A549 treated with AZD2906 at 1 μM for 4 hours (cell line): ENCODE data around the gene PIGZ. TPM values are rescaled to one million over a fixed set of nuclear protein-coding genes. Genes with fewer than 3 reads are reported as not detected.

Experiments used
- total RNA-seq: library from RNA; stranded (reverse); fragments of 200-300 nt; extraction: Qiagen RNA extraction; gene quantifications from 5 replicates; pipeline ENCODE4 v1.2.3, GENCODE V29; 2022

PIGZ gene
- total RNA-seq, result 1.2 to 1.7 TPM (median 1.4 TPM) in 5 replicates

GRCh38 chr3:196968233-196969133 is at the start of gene PIGZ:
Gene PIGZ, minus strand, starts transcription at chr3:196968833. Its CDS starts 16,802 bp downstream, at chr3:196952031.

GRCh38 chr3:196942226-196942914 is 26.3 kb downstream of the PIGZ start, which contains the start of gene NCBP2:
Gene NCBP2, minus strand, starts transcription at chr3:196942528. Its CDS starts 25 bp downstream, at chr3:196942503.

Other genes starting within 250 kb of the PIGZ start
- 32.1 to 57.2 TPM (median 37.9 TPM) in 5 replicates for gene PAK2, start 229.0 kb downstream of the PIGZ start, total RNA-seq
- gene SENP5, start 100.9 kb downstream of the PIGZ start, total RNA-seq, result 5.3 to 7.1 TPM (median 5.9 TPM) in 5 replicates
- 39.8 to 46.2 TPM (median 41.7 TPM) in 5 replicates for gene NCBP2, start 26.3 kb downstream of the PIGZ start, total RNA-seq
- gene MELTF, start 61.0 kb upstream of the PIGZ start, total RNA-seq, result 48.0 to 60.8 TPM (median 53.4 TPM) in 5 replicates